ENCODE data around the gene LDLR.
"Not testable (repeated sequence)": the region's sequence is repeated elsewhere in the genome, so short reads cannot be mapped to it uniquely, and the experiment has no call there.

Gene LDLR

GRCh38 chr19:11078893-11079292 lies 10.4 kb upstream of the LDLR start:
- no peaks in the 10 kb centered on the region for H3K4me1 ChIP-seq (ENCODE audit: insufficient read depth, low read length)
- H3K36me3 ChIP-seq (ENCODE audit: insufficient read depth, low read depth, low read length), result no peaks in the 10 kb centered on the region
- no peak overlapping the region for H3K4me3 ChIP-seq (ENCODE audit: low read length)
- H3K9me3 ChIP-seq (ENCODE audit: insufficient read depth, low read depth, low read length), result no peaks in the 10 kb centered on the region
- no peaks in the 10 kb centered on the region for H3K27me3 ChIP-seq (ENCODE audit: insufficient read depth, low read length)
- no peak overlapping the region for H3K27ac ChIP-seq (ENCODE audit: low read length)
- no peak overlapping the region for H3K9ac ChIP-seq (ENCODE audit: low read depth, low read length)

DNA sequence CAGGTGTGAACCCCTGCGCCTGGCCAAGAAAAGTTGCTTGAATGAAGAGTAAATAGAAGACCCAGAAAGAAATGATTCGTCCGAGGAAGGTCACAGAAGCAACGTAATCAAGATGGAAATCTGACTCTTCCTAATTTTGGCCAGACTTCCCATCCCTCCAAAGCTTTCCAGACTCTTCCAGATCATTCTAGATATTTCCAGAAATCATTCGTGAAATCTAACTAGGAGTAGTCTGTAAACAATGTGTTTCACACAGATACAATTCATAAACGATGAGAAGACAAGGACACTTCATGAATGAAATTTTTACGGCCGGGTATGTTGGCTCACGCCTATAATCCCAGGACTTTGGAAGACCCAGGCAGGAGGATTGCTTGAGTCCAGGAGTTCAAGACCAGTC lies 9.3 kb upstream of the LDLR start:
- H3K27ac ChIP-seq (ENCODE audit: low read length), result no peak overlapping the region
- H3K9ac ChIP-seq (ENCODE audit: low read depth, low read length), result no peak overlapping the region
- H3K9me3 ChIP-seq (ENCODE audit: insufficient read depth, low read depth, low read length), result no peaks in the 10 kb centered on the region
- H3K4me3 ChIP-seq (ENCODE audit: low read length), result no peak overlapping the region
- H3K4me1 ChIP-seq (ENCODE audit: insufficient read depth, low read length), result no peaks in the 10 kb centered on the region
- H3K27me3 ChIP-seq (ENCODE audit: insufficient read depth, low read length), result no peaks in the 10 kb centered on the region
- H3K36me3 ChIP-seq (ENCODE audit: insufficient read depth, low read depth, low read length), result no peaks in the 10 kb centered on the region

- peak overlapping the region; percentile 92 for H3K27ac ChIP-seq (ENCODE audit: low read length)
- peak overlapping the region; percentile 85; the same call in 1 of the 2 replicates for H3K4me3 ChIP-seq (ENCODE audit: low read length)
- H3K9ac ChIP-seq (ENCODE audit: low read depth, low read length), result peak overlapping the region; percentile 97; the same call in 1 of the 2 replicates
- no peaks in the 10 kb centered on the region for H3K9me3 ChIP-seq (ENCODE audit: insufficient read depth, low read depth, low read length)
- H3K27me3 ChIP-seq (ENCODE audit: insufficient read depth, low read length), result no peaks in the 10 kb centered on the region
- H3K36me3 ChIP-seq (ENCODE audit: insufficient read depth, low read depth, low read length), result peaks cover 22% of the 10 kb centered on the region; the same call in 1 of the 2 replicates
- H3K4me1 ChIP-seq (ENCODE audit: insufficient read depth, low read length), result peaks cover 13% of the 10 kb centered on the region
These were observed 1.3 kb upstream of the LDLR start for GRCh38 chr19:11087870-11088505.

DNA sequence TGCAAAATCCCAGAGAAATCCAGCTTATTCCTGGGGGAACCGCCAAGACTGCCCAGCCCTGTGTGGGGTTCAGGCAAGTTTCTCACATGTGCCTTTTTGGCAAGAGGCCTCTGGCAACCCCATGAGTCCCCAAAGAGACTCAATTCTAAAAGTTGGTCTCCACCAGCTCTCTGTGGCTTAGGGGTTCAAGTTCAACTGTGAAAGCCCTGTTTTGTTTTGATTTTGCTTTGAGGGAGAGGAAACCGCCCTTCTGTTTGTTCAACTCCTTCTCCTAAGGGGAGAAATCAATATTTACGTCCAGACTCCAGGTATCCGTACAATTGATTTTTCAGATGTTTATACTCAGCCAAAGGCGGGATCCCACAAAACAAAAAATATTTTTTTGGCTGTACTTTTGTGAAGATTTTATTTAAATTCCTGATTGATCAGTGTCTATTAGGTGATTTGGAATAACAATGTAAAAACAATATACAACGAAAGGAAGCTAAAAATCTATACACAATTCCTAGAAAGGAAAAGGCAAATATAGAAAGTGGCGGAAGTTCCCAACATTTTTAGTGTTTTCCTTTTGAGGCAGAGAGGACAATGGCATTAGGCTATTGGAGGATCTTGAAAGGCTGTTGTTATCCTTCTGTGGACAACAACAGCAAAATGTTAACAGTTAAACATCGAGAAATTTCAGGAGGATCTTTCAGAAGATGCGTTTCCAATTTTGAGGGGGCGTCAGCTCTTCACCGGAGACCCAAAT lies 583 bp upstream of the LDLR start:
- no peaks in the 10 kb centered on the region for H3K27me3 ChIP-seq (ENCODE audit: insufficient read depth, low read length)
- H3K9ac ChIP-seq (ENCODE audit: low read depth, low read length), result peak overlapping the region; percentile 97; the same call in 1 of the 2 replicates
- no peaks in the 10 kb centered on the region for H3K9me3 ChIP-seq (ENCODE audit: insufficient read depth, low read depth, low read length)
- H3K27ac ChIP-seq (ENCODE audit: low read length), result peak overlapping the region; percentile 92
- H3K36me3 ChIP-seq (ENCODE audit: insufficient read depth, low read depth, low read length), result peaks cover 29% of the 10 kb centered on the region
- peaks cover 13% of the 10 kb centered on the region for H3K4me1 ChIP-seq (ENCODE audit: insufficient read depth, low read length)
- peak overlapping the region; percentile 85 for H3K4me3 ChIP-seq (ENCODE audit: low read length)

DNA sequence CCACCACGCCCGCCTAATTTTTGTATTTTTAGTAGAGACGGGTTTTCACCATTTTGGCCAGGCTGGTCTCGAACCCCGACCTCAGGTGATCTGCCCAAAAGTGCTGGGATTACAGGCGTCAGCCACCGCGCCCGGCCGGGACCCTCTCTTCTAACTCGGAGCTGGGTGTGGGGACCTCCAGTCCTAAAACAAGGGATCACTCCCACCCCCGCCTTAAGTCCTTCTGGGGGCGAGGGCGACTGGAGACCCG lies 676 bp downstream of the LDLR start:
- not testable (repeated sequence) for H3K9me3 ChIP-seq (ENCODE audit: insufficient read depth, low read depth, low read length); H3K27me3 ChIP-seq (ENCODE audit: insufficient read depth, low read length)
- Histone ChIP-seq H3K27ac (ENCODE audit: low read length) (peak overlapping the region; percentile 92), H3K4me3 (ENCODE audit: low read length) (peak overlapping the region; percentile 85), H3K4me1 (ENCODE audit: insufficient read depth, low read length) (peaks cover 13% of the 10 kb centered on the region), H3K9ac (ENCODE audit: low read depth, low read length) (peak overlapping the region; percentile 97), H3K36me3 (ENCODE audit: insufficient read depth, low read depth, low read length) (peaks cover 41% of the 10 kb centered on the region)

- no peaks in the 10 kb centered on the region for H3K27me3 ChIP-seq (ENCODE audit: insufficient read depth, low read length)
- H3K4me3 ChIP-seq (ENCODE audit: low read length), result peak overlapping the region; percentile 91
- H3K4me1 ChIP-seq (ENCODE audit: insufficient read depth, low read length), result peaks cover 13% of the 10 kb centered on the region
- H3K9ac ChIP-seq (ENCODE audit: low read depth, low read length), result peak overlapping the region; percentile 98
- no peaks in the 10 kb centered on the region for H3K9me3 ChIP-seq (ENCODE audit: insufficient read depth, low read depth, low read length)
- H3K36me3 ChIP-seq (ENCODE audit: insufficient read depth, low read depth, low read length), result peaks cover 46% of the 10 kb centered on the region
- peak overlapping the region; percentile 93 for H3K27ac ChIP-seq (ENCODE audit: low read length)
These were observed 1.2 kb downstream of the LDLR start for GRCh38 chr19:11090264-11090996.

DNA sequence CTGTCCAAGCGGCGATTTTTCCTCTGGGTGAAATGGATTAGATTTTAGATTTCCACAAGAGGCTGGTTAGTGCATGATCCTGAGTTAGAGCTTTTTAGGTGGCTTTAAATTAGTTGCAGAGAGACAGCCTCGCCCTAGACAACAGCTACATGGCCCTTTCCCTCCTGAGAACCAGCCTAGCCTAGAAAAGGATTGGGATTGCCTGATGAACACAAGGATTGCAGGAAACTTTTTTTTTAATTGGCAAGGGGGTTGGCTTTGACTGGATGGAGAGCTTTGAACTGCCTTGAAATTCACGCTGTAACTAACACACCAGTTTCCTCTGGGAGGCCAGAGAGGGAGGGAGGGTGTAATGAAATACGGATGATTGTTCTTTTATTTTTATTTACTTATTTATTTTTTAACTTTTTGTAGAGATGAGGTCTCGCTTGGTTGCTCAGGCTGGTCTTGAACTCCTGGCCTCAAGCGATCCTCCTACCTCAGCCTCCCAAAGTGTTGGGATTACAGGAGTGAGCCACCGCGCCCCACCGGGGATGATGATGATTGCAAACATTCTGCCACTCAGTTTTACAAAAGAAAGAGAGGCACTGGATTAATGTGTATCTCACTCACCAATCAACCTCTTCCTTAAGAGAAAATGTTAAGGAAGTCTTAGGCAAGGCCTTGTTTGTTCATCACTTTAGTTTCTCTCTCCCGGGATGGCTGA lies 1.9 kb downstream of the LDLR start:
- Histone ChIP-seq H3K9me3 (ENCODE audit: insufficient read depth, low read depth, low read length) (no peaks in the 10 kb centered on the region), H3K36me3 (ENCODE audit: insufficient read depth, low read depth, low read length) (peaks cover 53% of the 10 kb centered on the region), H3K27me3 (ENCODE audit: insufficient read depth, low read length) (no peaks in the 10 kb centered on the region), H3K9ac (ENCODE audit: low read depth, low read length) (peak overlapping the region; percentile 98), H3K4me1 (ENCODE audit: insufficient read depth, low read length) (peaks cover 13% of the 10 kb centered on the region), H3K27ac (ENCODE audit: low read length) (peak overlapping the region; percentile 93), H3K4me3 (ENCODE audit: low read length) (peak overlapping the region; percentile 91)

DNA sequence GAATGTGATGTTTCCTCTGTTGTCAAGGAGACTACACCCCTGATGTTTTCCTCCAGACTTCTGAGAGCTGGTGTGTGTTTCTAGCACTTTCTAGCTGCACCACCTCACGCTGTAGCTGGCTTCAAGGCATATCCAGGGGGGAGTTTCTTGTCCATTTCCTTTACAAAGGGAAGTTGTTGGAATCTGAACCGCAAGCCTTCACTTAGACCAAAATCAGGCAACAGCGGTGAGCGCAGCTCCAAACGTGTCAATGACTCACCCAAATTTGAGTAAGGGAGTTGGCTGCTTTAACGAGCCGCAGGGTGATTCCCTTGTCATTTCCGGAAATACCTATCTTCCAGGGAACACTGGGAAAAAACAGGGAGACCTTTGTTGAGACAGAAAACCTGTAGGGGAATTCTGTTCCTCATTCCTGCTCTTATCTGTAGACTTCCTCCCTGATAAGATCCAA lies 2.5 kb downstream of the LDLR start:
- peaks cover 59% of the 10 kb centered on the region for H3K36me3 ChIP-seq (ENCODE audit: insufficient read depth, low read depth, low read length)
- peak overlapping the region; percentile 46; the same call in 1 of the 2 replicates for H3K9ac ChIP-seq (ENCODE audit: low read depth, low read length)
- H3K9me3 ChIP-seq (ENCODE audit: insufficient read depth, low read depth, low read length), result no peaks in the 10 kb centered on the region
- H3K4me1 ChIP-seq (ENCODE audit: insufficient read depth, low read length), result peaks cover 13% of the 10 kb centered on the region
- no peaks in the 10 kb centered on the region for H3K27me3 ChIP-seq (ENCODE audit: insufficient read depth, low read length)
- peak overlapping the region; percentile 91 for H3K4me3 ChIP-seq (ENCODE audit: low read length)
- peak overlapping the region; percentile 21 for H3K27ac ChIP-seq (ENCODE audit: low read length)

- Histone ChIP-seq H3K27ac (ENCODE audit: low read length) (no peak overlapping the region), H3K4me3 (ENCODE audit: low read length) (peak overlapping the region; percentile 91)
These were observed 2.9 kb downstream of the LDLR start for GRCh38 chr19:11092181-11092538.

GRCh38 chr19:11093689-11094238 lies 4.5 kb downstream of the LDLR start:
- no peak overlapping the region for H3K4me3 ChIP-seq (ENCODE audit: low read length)
- H3K36me3 ChIP-seq (ENCODE audit: insufficient read depth, low read depth, low read length), result peaks cover 76% of the 10 kb centered on the region
- no peaks in the 10 kb centered on the region for H3K9me3 ChIP-seq (ENCODE audit: insufficient read depth, low read depth, low read length)
- H3K27ac ChIP-seq (ENCODE audit: low read length), result no peak overlapping the region
- no peaks in the 10 kb centered on the region for H3K27me3 ChIP-seq (ENCODE audit: insufficient read depth, low read length)
- peaks cover 8% of the 10 kb centered on the region for H3K4me1 ChIP-seq (ENCODE audit: insufficient read depth, low read length)
- H3K9ac ChIP-seq (ENCODE audit: low read depth, low read length), result no peak overlapping the region

More at GRCh38 chr19:11092181-11092538, 2.9 kb downstream of the LDLR start:
- Histone ChIP-seq H3K4me1 (ENCODE audit: insufficient read depth, low read length) (peaks cover 13% of the 10 kb centered on the region), H3K36me3 (ENCODE audit: insufficient read depth, low read depth, low read length) (peaks cover 61% of the 10 kb centered on the region), H3K9me3 (ENCODE audit: insufficient read depth, low read depth, low read length) (no peaks in the 10 kb centered on the region), H3K9ac (ENCODE audit: low read depth, low read length) (no peak overlapping the region), H3K27me3 (ENCODE audit: insufficient read depth, low read length) (no peaks in the 10 kb centered on the region)

- Histone ChIP-seq H3K4me1 (ENCODE audit: insufficient read depth, low read length) (peaks cover 8% of the 10 kb centered on the region), H3K9me3 (ENCODE audit: insufficient read depth, low read depth, low read length) (no peaks in the 10 kb centered on the region), H3K27me3 (ENCODE audit: insufficient read depth, low read length) (no peaks in the 10 kb centered on the region), H3K27ac (ENCODE audit: low read length) (no peak overlapping the region), H3K4me3 (ENCODE audit: low read length) (no peak overlapping the region), H3K36me3 (ENCODE audit: insufficient read depth, low read depth, low read length) (peaks cover 83% of the 10 kb centered on the region), H3K9ac (ENCODE audit: low read depth, low read length) (no peak overlapping the region)
These were observed 5.2 kb downstream of the LDLR start for GRCh38 chr19:11094520-11094894.

Data from iPS-20b (cell line).